Central memory CD4-positive, alpha-beta T cell (primary cell): ENCODE data around the gene NECTIN2.
"Not testable (repeated sequence)": the region's sequence is repeated elsewhere in the genome, so short reads cannot be mapped to it uniquely, and the experiment has no call there.

ENCODE experiments used
- DNase-seq: peaks from one replicate; pipeline ENCODE4 v3.0.0; 2022

The NECTIN2 gene

DNA sequence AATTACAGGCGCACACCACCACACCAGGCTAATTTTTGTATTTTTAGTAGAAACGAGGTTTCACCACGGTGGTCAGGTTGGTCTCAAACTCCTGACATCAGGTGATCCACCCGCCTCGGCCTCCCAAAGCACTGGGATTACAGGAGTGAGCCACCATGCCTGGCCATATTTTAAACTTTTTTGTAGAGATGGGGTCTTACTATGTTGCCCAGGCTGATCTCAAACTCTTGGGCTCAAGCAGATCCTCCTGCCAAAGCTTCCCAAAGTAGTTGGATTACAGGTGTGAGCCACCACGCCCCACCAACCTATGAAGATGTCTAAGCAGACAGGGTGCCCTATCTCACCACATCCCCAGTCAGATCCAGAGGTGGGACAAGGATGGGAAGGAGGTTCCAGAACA, 65.8 kb downstream of the NECTIN2 start:
- DNase-seq, result not testable (repeated sequence)

DNA sequence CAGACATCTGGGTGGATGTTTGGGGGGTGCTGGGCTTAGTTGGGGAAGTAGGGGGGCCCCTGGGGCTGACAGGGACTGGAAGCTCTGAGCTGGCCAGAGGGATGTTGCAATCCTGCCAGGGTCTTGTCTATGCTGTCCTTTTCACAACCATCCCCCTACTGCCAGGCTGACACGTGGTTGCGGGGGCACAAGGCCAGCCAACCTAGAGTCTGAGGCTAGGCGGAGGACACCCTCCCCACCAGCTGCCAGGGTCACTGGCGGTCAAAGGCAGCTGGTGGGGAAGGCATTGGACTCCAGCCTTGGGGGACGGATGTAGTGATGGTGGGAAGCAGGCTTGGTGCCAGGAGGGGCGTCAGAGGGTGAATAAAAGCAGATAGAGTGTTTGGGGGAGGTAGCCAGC, 66.8 kb downstream of the NECTIN2 start:
- DNase-seq, result no peak

DNA sequence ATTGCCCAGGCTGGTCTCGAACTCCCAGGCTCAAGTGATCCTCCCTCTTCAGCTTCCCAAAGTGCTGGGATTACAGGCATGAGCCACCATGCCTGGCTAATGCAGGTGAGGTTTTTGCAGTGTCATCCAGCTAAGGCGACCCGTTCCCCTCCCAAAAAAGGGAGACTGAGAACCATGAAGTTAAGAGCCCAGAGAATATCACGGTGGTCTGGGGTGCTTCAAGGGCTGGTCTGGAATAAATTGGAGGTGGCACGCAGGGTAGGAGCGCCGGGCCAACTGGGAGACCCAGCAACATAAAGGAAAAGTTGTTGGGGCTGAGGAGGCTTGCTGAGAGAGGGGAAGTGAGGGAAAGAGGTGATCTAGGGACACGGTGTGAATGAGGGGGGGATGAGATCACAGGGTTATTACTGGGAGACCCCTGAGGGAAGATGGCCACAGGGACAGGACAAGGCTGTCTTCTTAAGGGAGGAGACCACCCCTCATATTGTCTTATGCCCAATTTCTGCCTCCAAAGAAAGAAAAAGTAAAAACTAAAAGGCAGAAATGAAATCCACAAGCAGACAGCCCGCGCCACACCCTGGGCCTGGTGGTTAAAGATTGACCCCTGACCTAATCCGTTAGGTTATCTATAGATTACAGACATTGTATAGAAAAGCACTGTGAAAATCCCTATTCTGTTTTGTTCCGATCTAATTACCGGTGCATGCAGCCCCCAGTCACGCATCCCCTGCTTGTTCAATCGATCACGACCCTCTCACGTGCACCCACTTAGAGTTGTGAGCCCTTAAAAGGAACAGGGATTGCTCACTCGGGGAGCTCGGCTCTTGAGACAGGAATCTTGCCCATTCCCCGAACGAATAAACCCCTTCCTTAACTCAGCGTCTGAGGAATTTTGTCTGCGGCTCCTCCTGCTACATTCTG, 67.7 kb downstream of the NECTIN2 start:
- not testable (repeated sequence) for DNase-seq

DNA sequence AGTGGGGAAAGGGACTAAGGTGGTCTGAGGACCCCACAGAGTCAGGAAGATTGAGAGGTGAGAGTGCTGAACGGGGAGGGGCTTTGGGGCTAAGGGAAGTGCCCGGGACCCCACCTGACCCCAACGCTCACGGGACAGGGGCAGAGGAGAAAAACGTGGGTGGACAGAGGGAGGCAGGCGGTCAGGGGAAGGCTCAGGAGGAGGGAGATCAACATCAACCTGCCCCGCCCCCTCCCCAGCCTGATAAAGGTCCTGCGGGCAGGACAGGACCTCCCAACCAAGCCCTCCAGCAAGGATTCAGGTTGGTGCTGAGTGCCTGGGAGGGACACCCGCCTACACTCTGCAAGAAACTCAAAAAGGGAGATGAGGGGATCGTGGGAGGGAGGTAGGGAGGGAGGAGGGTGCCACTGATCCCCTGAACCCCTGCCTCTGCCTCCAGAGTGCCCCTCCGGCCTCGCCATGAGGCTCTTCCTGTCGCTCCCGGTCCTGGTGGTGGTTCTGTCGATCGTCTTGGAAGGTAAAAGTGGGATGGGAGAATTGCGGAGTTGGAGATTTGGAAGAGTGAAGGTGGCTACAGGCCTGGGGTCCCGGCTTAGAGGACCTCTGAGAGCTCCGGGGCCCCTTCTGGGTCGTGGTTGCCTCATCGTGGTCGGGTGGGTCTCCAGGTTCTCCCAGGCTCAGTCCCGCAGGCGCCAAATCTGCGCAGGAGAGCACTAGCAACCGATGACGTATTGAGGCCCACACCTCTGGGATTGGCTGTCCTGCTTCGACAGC, 68.5 kb downstream of the NECTIN2 start, which contains the start of gene APOC1:
Gene APOC1 (plus strand): TSS at position 176 of the 774 bp plus-strand sequence. CDS start 284 bp downstream, at position 460.
- peak; percentile 62 for DNase-seq

DNA sequence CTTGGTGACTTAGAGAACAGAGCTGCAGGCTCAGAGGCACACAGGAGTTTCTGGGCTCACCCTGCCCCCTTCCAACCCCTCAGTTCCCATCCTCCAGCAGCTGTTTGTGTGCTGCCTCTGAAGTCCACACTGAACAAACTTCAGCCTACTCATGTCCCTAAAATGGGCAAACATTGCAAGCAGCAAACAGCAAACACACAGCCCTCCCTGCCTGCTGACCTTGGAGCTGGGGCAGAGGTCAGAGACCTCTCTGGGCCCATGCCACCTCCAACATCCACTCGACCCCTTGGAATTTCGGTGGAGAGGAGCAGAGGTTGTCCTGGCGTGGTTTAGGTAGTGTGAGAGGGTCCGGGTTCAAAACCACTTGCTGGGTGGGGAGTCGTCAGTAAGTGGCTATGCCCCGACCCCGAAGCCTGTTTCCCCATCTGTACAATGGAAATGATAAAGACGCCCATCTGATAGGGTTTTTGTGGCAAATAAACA, 78.2 kb downstream of the NECTIN2 start:
- DNase-seq, result no peak

DNA sequence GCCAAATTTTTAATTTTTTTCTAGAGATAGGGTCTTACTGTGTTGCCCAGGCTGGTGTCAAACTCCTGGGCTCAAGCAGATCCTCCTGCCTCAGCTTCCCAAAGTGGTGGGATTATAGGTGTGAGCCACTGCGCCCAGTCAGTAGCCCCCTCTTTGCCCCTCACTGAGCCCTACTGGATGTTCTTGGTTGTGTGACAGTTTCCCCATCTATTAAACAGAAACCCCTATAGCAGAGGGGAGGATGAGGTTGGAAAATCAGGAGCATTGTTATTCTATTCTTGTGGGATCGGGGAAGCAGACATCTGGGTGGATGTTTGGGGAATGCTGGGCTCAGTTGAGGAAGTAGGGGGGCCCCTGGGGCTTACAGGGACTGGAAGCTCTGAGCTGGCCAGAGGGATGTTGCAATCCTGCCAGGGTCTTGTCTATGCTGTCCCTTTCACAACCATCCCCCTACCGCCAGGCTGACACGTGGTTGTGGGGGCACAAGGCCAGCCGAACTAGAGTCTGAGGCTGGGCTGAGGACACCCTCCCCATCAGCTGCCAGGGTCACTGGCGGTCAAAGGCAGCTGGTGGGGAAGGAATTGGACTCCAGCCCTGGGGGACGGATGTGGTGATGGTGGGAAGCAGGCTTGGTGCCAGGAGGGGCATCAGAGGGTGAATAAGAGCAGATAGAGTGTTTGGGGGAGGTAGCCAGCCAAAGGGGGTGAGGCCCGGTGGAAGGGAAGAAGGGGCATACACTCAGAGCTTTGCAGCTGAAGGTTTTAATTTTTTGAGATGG, 79.2 kb downstream of the NECTIN2 start:
- DNase-seq, result no peak

DNA sequence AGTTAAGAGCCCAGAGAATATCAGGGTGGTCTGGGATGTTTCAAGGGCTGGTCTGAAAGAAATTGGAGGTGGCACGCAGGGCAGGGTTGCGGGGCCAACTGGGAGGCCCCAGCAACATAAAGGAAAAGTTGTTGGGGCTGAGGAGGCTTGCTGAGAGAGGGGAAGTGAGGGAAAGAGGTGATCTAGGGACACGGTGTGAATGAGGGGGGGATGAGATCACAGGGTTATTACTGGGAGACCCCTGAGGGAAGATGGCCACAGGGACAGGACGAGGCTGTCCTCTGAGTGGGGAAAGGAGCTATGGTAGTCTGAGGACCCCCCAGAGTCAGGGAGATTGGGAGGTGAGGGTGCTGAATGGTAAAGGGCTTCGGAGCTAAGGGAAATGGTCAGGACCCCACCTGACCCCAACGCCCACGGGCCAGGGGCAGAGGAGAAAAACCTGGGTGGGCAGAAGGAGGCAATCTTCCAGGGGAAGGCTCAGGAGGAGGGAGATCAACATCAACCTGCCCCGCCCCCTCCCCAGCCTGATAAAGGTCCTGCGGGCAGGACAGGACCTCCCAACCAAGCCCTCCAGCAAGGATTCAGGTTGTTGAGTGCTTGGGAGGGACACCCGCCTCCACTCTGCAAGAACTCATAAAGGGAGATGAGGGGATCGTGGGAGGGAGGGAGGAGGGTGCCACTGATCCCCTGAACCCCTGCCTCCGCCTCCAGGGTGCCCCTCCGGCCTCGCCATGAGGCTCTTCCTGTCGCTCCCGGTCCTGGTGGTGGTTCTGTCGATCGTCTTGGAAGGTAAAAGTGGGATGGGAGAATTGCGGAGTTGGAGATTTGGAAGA, 80.4 kb downstream of the NECTIN2 start:
- not testable (repeated sequence) for DNase-seq

DNA sequence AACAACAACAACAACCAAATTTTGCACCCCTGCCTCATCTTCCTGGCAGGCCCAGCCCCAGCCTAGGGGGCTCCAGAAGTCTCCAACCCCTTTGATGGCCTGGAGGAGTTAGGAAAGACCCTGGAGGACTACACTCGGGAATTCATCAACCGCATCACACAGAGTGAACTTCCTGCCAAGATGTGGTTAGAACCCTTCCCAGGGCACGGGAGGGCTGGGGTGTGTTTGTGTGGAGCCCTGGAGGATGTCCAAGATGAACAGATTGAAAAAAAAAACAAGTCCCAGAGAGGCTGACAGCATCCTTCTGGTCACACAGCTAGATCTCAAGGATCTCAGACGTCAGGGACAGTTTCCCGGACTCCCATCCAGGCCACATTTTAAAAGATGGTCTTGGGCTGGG, 81.6 kb downstream of the NECTIN2 start:
- no peak for DNase-seq

DNA sequence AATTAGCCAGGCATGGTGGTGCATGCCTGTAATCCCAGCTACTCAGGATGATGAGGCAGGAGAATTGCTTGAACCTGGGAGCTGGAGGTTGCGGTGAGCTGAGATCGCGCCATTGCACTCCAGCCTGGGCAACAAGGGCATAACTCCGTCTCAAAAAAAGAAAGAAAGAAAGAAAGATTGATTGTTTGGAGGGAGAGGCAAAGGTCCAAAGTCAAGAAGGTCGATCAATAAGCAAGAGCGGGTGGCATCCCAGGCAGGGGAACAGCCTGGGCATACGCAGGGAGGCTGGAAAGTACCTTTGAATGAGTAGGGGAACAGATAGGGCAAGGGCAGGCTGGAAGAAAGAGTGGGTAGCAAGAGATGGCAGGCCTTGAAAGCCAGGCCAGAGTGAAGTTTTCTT, 84.0 kb downstream of the NECTIN2 start:
- DNase-seq, result no peak

DNA sequence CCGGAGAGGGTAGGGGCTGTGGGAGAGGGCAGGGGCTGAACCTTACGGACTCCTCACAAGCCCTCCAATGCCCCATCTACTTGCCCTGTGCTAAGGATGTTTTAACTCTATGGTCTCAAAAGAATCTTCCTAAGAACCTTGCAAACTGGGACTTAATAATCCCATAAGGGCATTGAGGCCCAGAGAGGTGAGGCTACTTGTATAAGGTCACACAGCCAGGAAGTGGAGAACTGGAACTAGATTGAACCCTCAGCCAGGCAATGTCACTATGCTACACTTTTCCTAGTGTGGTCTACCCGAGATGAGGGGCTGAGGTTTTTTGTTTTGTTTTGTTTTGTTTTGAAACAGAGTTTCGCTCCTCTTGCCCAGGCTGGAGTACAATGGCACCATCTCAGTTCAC, 85.4 kb downstream of the NECTIN2 start:
- no peak for DNase-seq
